Measurements from ENCODE around the gene MPG. TPM values are rescaled to one million over a fixed set of nuclear protein-coding genes. Genes with fewer than 3 reads are reported as not detected.
"Not testable (repeated sequence)": the region's sequence is repeated elsewhere in the genome, so short reads cannot be mapped to it uniquely, and the experiment has no call there.

Gene MPG
- total and polyA plus RNA-seq, 2 experiments from 2014 or later = 38.0 to 91.1 TPM

GRCh38 chr16:122361-122760 lies 44.3 kb downstream of the MPG start (continued):
- no peak for TF ChIP-seq CTCF (conservative IDR thresholded peaks at IDR 0.05; ENCODE audit: low read depth in 2 of 2)

- not testable (repeated sequence) for H3K79me2 ChIP-seq (replicated peaks; ENCODE audit: insufficient read depth)
Measured at GRCh38 chr16:123558-124350, 45.7 kb downstream of the MPG start.

GRCh38 chr16:125011-125410 lies 47.0 kb downstream of the MPG start:
- H4K20me1 ChIP-seq (replicated peaks; ENCODE audit: insufficient read depth) = peaks cover 12% of the 10 kb centered on the region
- H3K36me3 ChIP-seq (ENCODE audit: insufficient read depth) = no peaks in the 10 kb centered on the region
- Mint-ChIP-seq H3K36me3 (ENCODE audit: low read depth) (no peaks in the 10 kb centered on the region), H3K9me3 (no peaks in the 10 kb centered on the region), H3K27ac (no peak overlapping the region), H3K27me3 (ENCODE audit: insufficient read depth, low read depth, poor library complexity) (peaks cover 2% of the 10 kb centered on the region), H3K4me1 (peaks cover 3% of the 10 kb centered on the region; the same call in 1 of the 3 replicates), H3K4me3 (no peak overlapping the region)
- no peaks in the 10 kb centered on the region for H3K9me2 ChIP-seq (ENCODE audit: insufficient read depth)
- no peak for DNase-seq (ENCODE audit: low spot score)
- H3K79me2 ChIP-seq (replicated peaks; ENCODE audit: insufficient read depth) = 0 out of 2 replicates have a peak, but pooled peaks cover 3% of the 10 kb centered on the region
- no peaks in the 10 kb centered on the region for H3K27me3 ChIP-seq (ENCODE audit: insufficient read depth)
- no peak overlapping the region for H3K27ac ChIP-seq (ENCODE audit: low read depth)
- no peak for ATAC-seq
- no peaks in the 10 kb centered on the region; the same call in 1 of the 2 replicates for H3K4me1 ChIP-seq (ENCODE audit: insufficient read depth)
- no peak for TF ChIP-seq JUNB (IDR thresholded peaks at IDR 0.05; ENCODE audit: unreplicated experiment)
- no peak for TF ChIP-seq ETS1 (IDR thresholded peaks at IDR 0.05)
- no peak for TF ChIP-seq CTCF (conservative IDR thresholded peaks at IDR 0.05; ENCODE audit: low read depth in 2 of 2)
- TF ChIP-seq REST (IDR thresholded peaks at IDR 0.05; ENCODE audit: unreplicated experiment) = no peak
- no peak for TF ChIP-seq ZNF114 (CRISPR knock-in tag; IDR thresholded peaks at IDR 0.05)
- 0 out of 2 replicates have a peak, but pooled peaks cover 3% of the 10 kb centered on the region for H3F3A ChIP-seq (replicated peaks; ENCODE audit: low read depth)
- H3K4me3 ChIP-seq = no peak overlapping the region
- no peak overlapping the region for H3K4me2 ChIP-seq
- no peak overlapping the region for H2AFZ ChIP-seq

More at GRCh38 chr16:123558-124350, 45.7 kb downstream of the MPG start:
- H3K27me3 ChIP-seq (ENCODE audit: insufficient read depth); H3K4me3 ChIP-seq; H3K27ac ChIP-seq (ENCODE audit: low read depth); ATAC-seq; H3K36me3 ChIP-seq (ENCODE audit: insufficient read depth); H4K20me1 ChIP-seq (replicated peaks; ENCODE audit: insufficient read depth); H3K4me3 Mint-ChIP-seq; H3K4me1 Mint-ChIP-seq; H3K9me3 Mint-ChIP-seq; H3K4me2 ChIP-seq; DNase-seq (ENCODE audit: low spot score); H3F3A ChIP-seq (replicated peaks; ENCODE audit: low read depth); H3K27me3 Mint-ChIP-seq (ENCODE audit: insufficient read depth, low read depth, poor library complexity); H3K36me3 Mint-ChIP-seq (ENCODE audit: low read depth); H3K4me1 ChIP-seq (ENCODE audit: insufficient read depth); H3K9me2 ChIP-seq (ENCODE audit: insufficient read depth); H3K27ac Mint-ChIP-seq; H2AFZ ChIP-seq: not testable (repeated sequence)

Data from GM23338 (cell line).